Mucosa of stomach (tissue), 1 donor: Measurements from ENCODE around the gene RNF133.
A peak's percentile ranks its signal among the peaks of the same experiment; 100 is the strongest.
"Not testable (repeated sequence)": the region's sequence is repeated elsewhere in the genome, so short reads cannot be mapped to it uniquely, and the experiment has no call there.

Experiments
- H3K27me3 ChIP-seq: one replicate; pipeline ENCODE4 v1.7.0; 2013; ENCODE audit warnings: mild to moderate bottlenecking, low read length; ENCODE audit not compliant: control insufficient read depth, insufficient read depth
- H3K36me3 ChIP-seq: one replicate; pipeline ENCODE4 v1.7.0; 2013; ENCODE audit warnings: low read length; ENCODE audit not compliant: control insufficient read depth, insufficient read depth
- H3K4me1 ChIP-seq: one replicate; pipeline ENCODE4 v1.7.0; 2013; ENCODE audit warnings: mild to moderate bottlenecking, low read length; ENCODE audit not compliant: control insufficient read depth, insufficient read depth
- H3K4me3 ChIP-seq: one replicate; pipeline ENCODE4 v1.7.0; 2013; ENCODE audit warnings: low read length
- H3K9ac ChIP-seq: one replicate; pipeline ENCODE4 v1.7.0; 2013; ENCODE audit warnings: mild to moderate bottlenecking, low read length, moderate library complexity
- H3K9me3 ChIP-seq: one replicate; pipeline ENCODE4 v1.7.0; 2013; ENCODE audit warnings: mild to moderate bottlenecking, low read length, moderate library complexity; ENCODE audit not compliant: control insufficient read depth
- donor health status: Pancreatic carcinoma.

The RNF133 gene

DNA sequence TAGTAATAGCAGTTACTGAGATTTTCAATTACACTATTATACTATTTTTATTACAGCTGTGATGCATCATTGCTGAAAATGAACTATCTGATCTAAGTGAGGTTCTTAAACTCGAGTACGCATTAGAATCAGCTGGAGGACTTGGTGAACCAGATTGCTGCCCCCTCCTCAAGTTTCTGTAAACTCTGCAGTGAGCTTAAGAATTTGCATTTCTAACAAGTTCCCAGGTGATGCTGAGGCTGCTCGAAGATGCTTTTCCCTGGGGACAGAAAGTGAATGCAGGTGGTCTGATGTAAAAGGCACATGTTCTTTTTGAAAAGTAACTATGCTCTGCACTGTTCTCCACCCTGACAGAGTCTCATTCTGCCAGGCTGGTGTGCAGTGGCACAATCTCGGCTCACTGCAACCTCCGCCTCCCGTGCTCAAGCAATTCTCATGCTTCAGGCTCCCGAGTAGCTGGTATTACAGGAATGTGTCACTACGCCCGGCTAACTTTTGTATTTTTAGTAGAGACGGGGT is 12.5 kb downstream of the RNF133 start:
- Histone ChIP-seq H3K9me3 (no peaks in the 10 kb centered on the region), H3K4me1 (peaks cover 12% of the 10 kb centered on the region), H3K36me3 (no peaks in the 10 kb centered on the region), H3K27me3 (no peaks in the 10 kb centered on the region), H3K4me3 (no peak overlapping the region), H3K9ac (no peak overlapping the region)

- Histone ChIP-seq H3K9me3 (no peaks in the 10 kb centered on the region), H3K9ac (no peak overlapping the region), H3K27me3 (no peaks in the 10 kb centered on the region), H3K4me1 (peaks cover 12% of the 10 kb centered on the region), H3K36me3 (no peaks in the 10 kb centered on the region), H3K4me3 (no peak overlapping the region)
These were observed 14.4 kb downstream of the RNF133 start for GRCh38 chr7:122684504-122684903.

DNA sequence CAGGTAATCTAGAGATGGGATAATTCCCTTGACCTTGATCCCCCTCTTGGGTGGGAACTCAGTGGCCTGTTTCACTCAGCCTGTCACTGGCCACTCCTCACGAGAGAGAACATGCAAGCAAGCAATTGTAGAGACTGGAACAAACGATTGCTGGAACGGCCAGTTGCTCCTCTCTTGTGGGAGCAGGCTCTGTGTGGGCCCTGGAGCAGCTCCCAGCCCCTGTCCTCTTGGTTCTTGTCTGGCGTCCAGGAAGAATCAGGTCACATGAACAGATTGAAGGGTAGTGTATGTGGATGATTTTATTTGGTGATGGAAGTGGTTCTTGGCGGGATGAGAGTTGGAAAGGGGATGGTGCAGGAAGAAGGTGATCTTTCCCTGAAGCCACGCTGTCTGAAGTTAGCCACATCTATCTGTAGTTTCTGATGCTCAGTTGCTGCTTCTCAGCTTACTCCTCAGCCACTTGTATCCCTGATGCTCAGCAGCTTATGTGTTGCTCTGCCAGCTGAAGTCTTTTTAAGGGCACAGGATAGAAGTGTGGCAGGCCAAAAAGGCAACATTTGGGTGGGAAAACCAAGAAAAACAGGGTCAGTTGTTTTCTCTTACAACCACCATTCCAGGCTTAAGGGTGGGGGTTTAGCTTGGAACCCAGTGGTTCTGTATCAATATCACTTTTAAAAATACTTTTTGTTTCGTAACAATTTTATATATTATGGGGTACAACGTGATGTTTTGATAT is 15.9 kb downstream of the RNF133 start:
- Histone ChIP-seq H3K36me3 (no peaks in the 10 kb centered on the region), H3K9me3 (no peaks in the 10 kb centered on the region), H3K4me3 (no peak overlapping the region), H3K9ac (no peak overlapping the region), H3K4me1 (peaks cover 11% of the 10 kb centered on the region), H3K27me3 (no peaks in the 10 kb centered on the region)

DNA sequence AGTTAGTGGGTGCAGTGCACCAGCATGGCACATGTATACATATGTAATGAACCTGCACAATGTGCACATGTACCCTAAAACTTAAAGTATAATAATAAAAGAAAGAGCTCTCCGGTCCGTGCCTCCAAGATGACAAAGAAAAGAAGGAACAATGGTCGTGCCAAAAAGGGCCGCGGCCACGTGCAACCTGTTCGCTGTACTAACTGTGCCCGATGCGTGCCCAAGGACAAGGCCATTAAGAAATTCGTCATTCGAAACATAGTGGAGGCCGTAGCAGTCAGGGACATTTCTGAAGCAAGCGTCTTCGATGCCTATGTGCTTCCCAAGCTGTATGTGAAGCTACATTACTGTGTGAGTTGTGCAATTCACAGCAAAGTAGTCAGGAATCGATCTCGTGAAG is 17.7 kb downstream of the RNF133 start:
- not testable (repeated sequence) for H3K9ac ChIP-seq, H3K9me3 ChIP-seq, H3K4me3 ChIP-seq, H3K27me3 ChIP-seq, H3K36me3 ChIP-seq
- peaks cover 22% of the 10 kb centered on the region for H3K4me1 ChIP-seq

DNA sequence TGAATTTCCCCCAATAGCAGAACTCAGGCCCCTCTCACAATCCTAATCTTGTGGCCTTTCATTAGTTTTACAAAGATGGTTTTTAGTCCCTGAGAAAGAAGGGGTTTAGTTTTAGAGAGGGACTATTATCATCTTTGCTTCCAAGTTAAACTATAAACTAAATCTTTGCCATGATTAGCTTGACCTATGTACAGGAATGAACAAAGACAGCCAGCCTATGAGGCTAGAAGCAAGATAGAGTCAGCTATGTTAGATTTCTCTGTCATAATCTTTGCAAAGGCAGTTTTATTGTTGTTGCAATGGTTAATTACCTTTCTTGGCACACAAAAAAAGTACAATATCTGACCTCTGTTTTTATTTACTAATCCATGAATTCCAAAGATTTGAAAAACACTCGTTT is 19.1 kb downstream of the RNF133 start:
- Histone ChIP-seq H3K27me3 (no peaks in the 10 kb centered on the region), H3K9ac (no peak overlapping the region), H3K4me1 (peaks cover 23% of the 10 kb centered on the region), H3K4me3 (peak overlapping the region; percentile 8), H3K36me3 (no peaks in the 10 kb centered on the region), H3K9me3 (no peaks in the 10 kb centered on the region)

- not testable (repeated sequence) for H3K9me3 ChIP-seq, H3K36me3 ChIP-seq, H3K9ac ChIP-seq, H3K4me3 ChIP-seq, H3K27me3 ChIP-seq
- H3K4me1 ChIP-seq = peaks cover 23% of the 10 kb centered on the region
These were observed 19.6 kb downstream of the RNF133 start for GRCh38 chr7:122679269-122679709.

DNA sequence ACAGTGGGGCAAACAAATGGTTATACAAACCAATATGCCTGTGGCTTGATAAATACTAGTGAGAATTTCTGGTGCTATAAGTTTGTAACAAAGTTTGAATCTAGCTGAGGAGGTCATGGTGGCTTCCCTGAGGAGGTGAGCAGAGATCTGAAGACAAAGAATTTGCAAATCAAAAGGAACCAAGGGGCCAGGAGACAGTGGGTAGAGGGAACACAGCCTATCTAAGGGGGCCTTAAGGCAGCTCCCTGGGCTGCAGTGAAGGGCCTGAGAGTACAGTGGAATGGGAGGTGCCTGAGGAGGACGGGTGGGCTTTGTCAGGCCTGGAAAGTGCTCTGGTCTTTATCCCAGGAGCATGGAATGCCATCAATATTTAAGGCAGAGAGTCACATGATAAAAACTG is 21.8 kb downstream of the RNF133 start:
- no peak overlapping the region for H3K9ac ChIP-seq
- no peak overlapping the region for H3K4me3 ChIP-seq
- no peaks in the 10 kb centered on the region for H3K9me3 ChIP-seq
- no peaks in the 10 kb centered on the region for H3K27me3 ChIP-seq
- no peaks in the 10 kb centered on the region for H3K36me3 ChIP-seq
- peaks cover 23% of the 10 kb centered on the region for H3K4me1 ChIP-seq

DNA sequence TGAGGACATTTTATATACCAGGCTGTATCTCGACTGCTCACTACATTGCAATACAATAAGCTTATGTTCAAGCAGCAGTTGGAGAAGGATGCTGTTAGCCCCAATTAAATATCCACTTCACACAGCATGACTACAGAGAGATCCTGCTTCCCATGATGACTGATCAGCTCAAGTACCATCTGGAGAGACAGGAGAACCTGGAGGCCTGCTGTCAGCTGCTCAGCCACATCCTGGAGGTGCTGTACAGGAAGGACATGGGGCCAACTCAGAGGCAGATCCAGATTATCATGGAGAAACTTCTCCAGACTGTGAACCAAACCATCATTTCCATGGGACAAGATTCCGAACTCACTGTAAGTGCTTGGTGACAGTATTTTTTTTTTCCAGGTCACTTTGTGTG is 22.5 kb downstream of the RNF133 start:
- no peak overlapping the region for H3K9ac ChIP-seq
- H3K27me3 ChIP-seq = no peaks in the 10 kb centered on the region
- no peaks in the 10 kb centered on the region for H3K9me3 ChIP-seq
- no peak overlapping the region for H3K4me3 ChIP-seq
- peaks cover 23% of the 10 kb centered on the region for H3K4me1 ChIP-seq
- H3K36me3 ChIP-seq = no peaks in the 10 kb centered on the region

DNA sequence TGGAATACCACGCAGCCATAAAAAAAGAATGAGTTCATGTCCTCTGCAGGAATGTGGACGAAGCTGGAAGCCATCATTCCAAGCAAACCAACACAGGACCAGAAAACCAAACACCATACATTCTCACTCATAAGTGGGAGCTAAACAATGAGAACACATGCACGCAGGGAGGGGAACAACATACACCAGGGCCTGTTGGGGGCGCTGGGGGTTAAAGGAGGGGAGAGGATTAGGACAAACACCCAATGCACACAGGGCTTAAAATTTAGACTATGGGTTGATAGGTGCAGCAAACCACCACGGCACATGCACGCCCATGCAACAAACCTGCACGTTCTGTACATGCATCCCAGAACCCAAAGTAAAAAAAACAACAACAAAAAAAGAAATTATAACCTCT is 23.3 kb downstream of the RNF133 start:
- H3K27me3 ChIP-seq = no peaks in the 10 kb centered on the region

GRCh38 chr7:122675011-122675410 is 23.9 kb downstream of the RNF133 start:
- H3K9ac ChIP-seq = no peak overlapping the region
- H3K9me3 ChIP-seq = no peaks in the 10 kb centered on the region
- H3K4me1 ChIP-seq = peaks cover 23% of the 10 kb centered on the region

More for the DNA sequence above, 23.3 kb downstream of the RNF133 start:
- Histone ChIP-seq H3K36me3 (no peaks in the 10 kb centered on the region), H3K9me3 (no peaks in the 10 kb centered on the region), H3K9ac (no peak overlapping the region), H3K4me1 (peaks cover 23% of the 10 kb centered on the region), H3K4me3 (no peak overlapping the region)

DNA sequence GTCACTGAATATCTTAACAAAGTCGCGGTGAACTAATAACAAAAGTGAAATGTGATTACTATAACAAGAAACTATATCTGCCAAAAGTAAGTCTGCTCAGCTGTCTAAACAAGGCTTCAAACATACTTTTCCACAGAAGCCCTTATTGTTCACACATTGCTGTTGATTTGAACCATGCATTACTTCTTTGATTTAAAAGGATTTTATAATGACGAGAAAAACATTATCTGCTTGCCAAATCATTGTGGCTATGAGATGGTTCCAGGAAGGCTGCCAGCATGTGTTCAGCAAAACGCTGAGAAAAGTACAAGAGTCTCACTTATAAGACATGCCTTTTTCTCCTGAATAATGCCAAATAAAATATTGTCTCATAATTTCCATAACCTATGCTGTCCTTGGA is 24.4 kb downstream of the RNF133 start:
- H3K36me3 ChIP-seq = no peaks in the 10 kb centered on the region
- peaks cover 19% of the 10 kb centered on the region for H3K4me1 ChIP-seq
- no peak overlapping the region for H3K4me3 ChIP-seq
- H3K27me3 ChIP-seq = no peaks in the 10 kb centered on the region
- H3K9ac ChIP-seq = no peak overlapping the region
- H3K9me3 ChIP-seq = no peaks in the 10 kb centered on the region

More at GRCh38 chr7:122675011-122675410, 23.9 kb downstream of the RNF133 start:
- Histone ChIP-seq H3K36me3 (no peaks in the 10 kb centered on the region), H3K27me3 (no peaks in the 10 kb centered on the region), H3K4me3 (no peak overlapping the region)

- no peak overlapping the region for H3K9ac ChIP-seq
- no peak overlapping the region for H3K4me3 ChIP-seq
- peaks cover 19% of the 10 kb centered on the region for H3K4me1 ChIP-seq
- H3K9me3 ChIP-seq = no peaks in the 10 kb centered on the region
- no peaks in the 10 kb centered on the region for H3K27me3 ChIP-seq
- H3K36me3 ChIP-seq = no peaks in the 10 kb centered on the region
These were observed 25.0 kb downstream of the RNF133 start for GRCh38 chr7:122673951-122674350.
